ENCODE measurements around the gene AFF3.

AFF3 gene

DNA sequence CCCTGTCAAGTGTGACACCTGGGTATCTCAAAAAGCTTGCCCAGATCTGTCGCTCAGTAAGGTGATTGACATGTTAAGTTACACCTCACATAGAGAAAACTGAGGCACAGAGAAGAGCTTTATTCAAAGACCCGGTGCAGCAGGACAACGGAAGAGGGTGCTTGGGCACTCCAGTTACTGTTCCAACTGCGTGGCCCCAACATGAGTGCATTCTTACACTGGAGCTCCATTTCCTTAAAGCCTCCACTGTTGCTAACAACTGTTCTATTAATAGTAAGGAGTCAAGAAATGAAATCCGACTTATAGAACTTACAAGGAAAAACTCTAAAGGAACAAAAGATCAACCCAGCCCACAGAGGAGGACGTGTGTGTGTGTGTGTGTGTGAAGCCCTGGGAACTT is 597.8 kb downstream of the AFF3 start:
- Histone ChIP-seq H2AFZ (ENCODE audit: low read length) (no peak overlapping the region), H3K9me3 (ENCODE audit: low read length) (no peaks in the 10 kb centered on the region), H3K27ac (ENCODE audit: low read depth, low read length, poor library complexity, severe bottlenecking) (no peak overlapping the region), H3K9ac (ENCODE audit: low read length) (no peak overlapping the region), H3K36me3 (ENCODE audit: insufficient read depth, low read length) (peaks cover 42% of the 10 kb centered on the region), H3K4me2 (ENCODE audit: low read length) (no peak overlapping the region), H3K27me3 (ENCODE audit: insufficient read depth, low read length) (no peaks in the 10 kb centered on the region), H3F3A (ENCODE audit: insufficient read depth, low read length) (no peaks in the 10 kb centered on the region), H3K79me2 (ENCODE audit: insufficient read depth, low read length) (no peaks in the 10 kb centered on the region), H3K4me1 (ENCODE audit: insufficient read depth, low read length, severe bottlenecking) (no peaks in the 10 kb centered on the region), H3K4me3 (ENCODE audit: low read depth, low read length, poor library complexity, severe bottlenecking) (no peak overlapping the region), H3K9me2 (ENCODE audit: low read depth, low read length) (no peaks in the 10 kb centered on the region), H4K20me1 (ENCODE audit: insufficient read depth, low read length) (no peaks in the 10 kb centered on the region)
- TF ChIP-seq, protein P1, sequence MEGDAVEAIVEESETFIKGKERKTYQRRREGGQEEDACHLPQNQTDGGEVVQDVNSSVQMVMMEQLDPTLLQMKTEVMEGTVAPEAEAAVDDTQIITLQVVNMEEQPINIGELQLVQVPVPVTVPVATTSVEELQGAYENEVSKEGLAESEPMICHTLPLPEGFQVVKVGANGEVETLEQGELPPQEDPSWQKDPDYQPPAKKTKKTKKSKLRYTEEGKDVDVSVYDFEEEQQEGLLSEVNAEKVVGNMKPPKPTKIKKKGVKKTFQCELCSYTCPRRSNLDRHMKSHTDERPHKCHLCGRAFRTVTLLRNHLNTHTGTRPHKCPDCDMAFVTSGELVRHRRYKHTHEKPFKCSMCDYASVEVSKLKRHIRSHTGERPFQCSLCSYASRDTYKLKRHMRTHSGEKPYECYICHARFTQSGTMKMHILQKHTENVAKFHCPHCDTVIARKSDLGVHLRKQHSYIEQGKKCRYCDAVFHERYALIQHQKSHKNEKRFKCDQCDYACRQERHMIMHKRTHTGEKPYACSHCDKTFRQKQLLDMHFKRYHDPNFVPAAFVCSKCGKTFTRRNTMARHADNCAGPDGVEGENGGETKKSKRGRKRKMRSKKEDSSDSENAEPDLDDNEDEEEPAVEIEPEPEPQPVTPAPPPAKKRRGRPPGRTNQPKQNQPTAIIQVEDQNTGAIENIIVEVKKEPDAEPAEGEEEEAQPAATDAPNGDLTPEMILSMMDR (IDR thresholded peaks at IDR 0.05; ENCODE audit: low read length) = no peak
- no peak for TF ChIP-seq EZH2 (IDR thresholded peaks at IDR 0.05; ENCODE audit: borderline replicate concordance, low read length)

DNA sequence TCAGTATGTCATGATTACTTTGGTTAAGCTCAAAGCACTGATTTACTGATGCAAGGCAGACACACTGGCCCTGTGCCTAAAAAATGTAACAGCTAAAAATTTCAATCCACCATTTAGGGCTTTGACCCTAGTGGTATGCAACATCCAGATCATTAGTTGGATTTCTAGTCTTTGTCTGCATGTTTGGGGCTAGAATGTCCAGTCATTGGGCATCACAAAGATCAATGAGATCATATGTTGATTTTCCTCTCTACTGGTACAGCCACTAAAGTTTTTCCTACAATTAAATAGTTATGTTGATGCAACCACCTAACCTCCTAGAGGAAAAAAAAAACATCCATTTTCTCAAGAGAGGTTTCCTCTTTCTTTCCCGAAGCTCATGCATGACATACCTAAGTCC is 599.1 kb downstream of the AFF3 start:
- Histone ChIP-seq H3K9me3 (ENCODE audit: low read length) (peaks cover 3% of the 10 kb centered on the region; the same call in 1 of the 2 replicates), H3K4me2 (ENCODE audit: low read length) (no peak overlapping the region), H3F3A (ENCODE audit: insufficient read depth, low read length) (no peaks in the 10 kb centered on the region), H3K9me2 (ENCODE audit: low read depth, low read length) (no peaks in the 10 kb centered on the region), H3K4me1 (ENCODE audit: insufficient read depth, low read length, severe bottlenecking) (no peaks in the 10 kb centered on the region), H4K20me1 (ENCODE audit: insufficient read depth, low read length) (no peaks in the 10 kb centered on the region), H2AFZ (ENCODE audit: low read length) (no peak overlapping the region), H3K27me3 (ENCODE audit: insufficient read depth, low read length) (no peaks in the 10 kb centered on the region), H3K79me2 (ENCODE audit: insufficient read depth, low read length) (no peaks in the 10 kb centered on the region), H3K4me3 (ENCODE audit: low read depth, low read length, poor library complexity, severe bottlenecking) (no peak overlapping the region), H3K27ac (ENCODE audit: low read depth, low read length, poor library complexity, severe bottlenecking) (no peak overlapping the region), H3K36me3 (ENCODE audit: insufficient read depth, low read length) (peaks cover 29% of the 10 kb centered on the region), H3K9ac (ENCODE audit: low read length) (no peak overlapping the region)
- TF ChIP-seq, protein P1 (IDR thresholded peaks at IDR 0.05; ENCODE audit: low read length) = no peak
- no peak for TF ChIP-seq EZH2 (IDR thresholded peaks at IDR 0.05; ENCODE audit: borderline replicate concordance, low read length)

DNA sequence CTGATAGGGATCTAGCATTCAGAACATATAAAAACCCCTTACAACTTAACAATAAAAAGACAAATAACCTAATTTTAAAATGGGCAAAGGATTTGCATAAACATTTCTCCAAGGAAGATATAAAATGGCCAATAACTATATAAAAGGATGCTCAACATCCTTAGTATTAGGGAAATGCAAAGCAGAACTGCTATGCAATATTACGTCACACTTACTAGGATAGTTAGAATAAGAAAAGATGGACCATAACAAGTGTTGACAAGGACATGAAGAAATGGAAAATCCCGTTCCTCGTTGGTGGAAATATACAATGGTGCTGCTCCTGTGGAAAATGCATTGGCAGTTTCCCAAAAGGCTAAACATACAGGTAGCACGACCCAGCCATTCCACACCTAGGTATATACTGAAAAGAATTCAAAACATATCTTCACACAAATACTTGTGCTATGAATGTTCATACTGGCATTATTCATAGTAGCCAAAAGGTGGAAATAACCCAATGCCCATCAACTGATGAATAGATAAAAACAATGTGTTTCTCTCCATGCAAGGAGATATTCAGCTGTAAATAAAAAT is 604.4 kb downstream of the AFF3 start:
- Histone ChIP-seq H4K20me1 (ENCODE audit: insufficient read depth, low read length) (no peaks in the 10 kb centered on the region), H3K4me2 (ENCODE audit: low read length) (no peak overlapping the region), H3K36me3 (ENCODE audit: insufficient read depth, low read length) (no peaks in the 10 kb centered on the region; the same call in 1 of the 2 replicates), H3F3A (ENCODE audit: insufficient read depth, low read length) (no peaks in the 10 kb centered on the region), H3K9ac (ENCODE audit: low read length) (no peak overlapping the region), H2AFZ (ENCODE audit: low read length) (no peak overlapping the region), H3K4me1 (ENCODE audit: insufficient read depth, low read length, severe bottlenecking) (no peaks in the 10 kb centered on the region), H3K27me3 (ENCODE audit: insufficient read depth, low read length) (no peaks in the 10 kb centered on the region), H3K9me3 (ENCODE audit: low read length) (peaks cover 4% of the 10 kb centered on the region; the same call in 1 of the 2 replicates), H3K9me2 (ENCODE audit: low read depth, low read length) (no peaks in the 10 kb centered on the region), H3K4me3 (ENCODE audit: low read depth, low read length, poor library complexity, severe bottlenecking) (no peak overlapping the region), H3K79me2 (ENCODE audit: insufficient read depth, low read length) (no peaks in the 10 kb centered on the region), H3K27ac (ENCODE audit: low read depth, low read length, poor library complexity, severe bottlenecking) (no peak overlapping the region)
- TF ChIP-seq, protein P1 (IDR thresholded peaks at IDR 0.05; ENCODE audit: low read length) = no peak
- no peak for TF ChIP-seq EZH2 (IDR thresholded peaks at IDR 0.05; ENCODE audit: borderline replicate concordance, low read length)

Measured in OCI-LY1 (cell line).